Stimulated activated naive CD8-positive, alpha-beta T cell treated with anti-CD3 and anti-CD28 coated beads, Interleukin-15, Interleukin-2, amounts not matched to agents 100 ng/mL and 50 ng/mL, for 24 hours (primary cell): ENCODE results near the gene TOMM34.

Experiments used
- H3K27ac Mint-ChIP-seq: one replicate; pipeline ENCODE4 v1.8.0; 2021; ENCODE audit warnings: mild to moderate bottlenecking, mixed read lengths
- H3K27me3 Mint-ChIP-seq: one replicate; pipeline ENCODE4 v1.8.0; 2021; ENCODE audit warnings: mixed read lengths
- H3K36me3 Mint-ChIP-seq: one replicate; pipeline ENCODE4 v1.8.0; 2021; ENCODE audit warnings: low read depth, mixed read lengths
- H3K4me1 Mint-ChIP-seq: one replicate; pipeline ENCODE4 v1.8.0; 2021; ENCODE audit warnings: low read depth, mixed read lengths
- H3K4me3 Mint-ChIP-seq: one replicate; pipeline ENCODE4 v1.8.0; 2021; ENCODE audit warnings: mild to moderate bottlenecking, mixed read lengths
- H3K9me3 Mint-ChIP-seq: one replicate; pipeline ENCODE4 v1.8.0; 2021; ENCODE audit warnings: mixed read lengths

TOMM34 gene

GRCh38 chr20:44960103-44960852, at the start of gene TOMM34:
TSS of gene TOMM34 (minus strand) at chr20:44960397. CDS start at chr20:44960333, 64 bp downstream.
- Mint-ChIP-seq H3K9me3 (no peaks in the 10 kb centered on the region), H3K27ac (peak within 1 kb of the TSS; percentile 99), H3K36me3 (peaks cover 46% of the 10 kb centered on the region), H3K4me3 (peak within 1 kb of the TSS; percentile 99), H3K27me3 (no peaks in the 10 kb centered on the region), H3K4me1 (peaks cover 87% of the 10 kb centered on the region)

GRCh38 chr20:45008521-45009049, 48.4 kb upstream of the TOMM34 start:
- Mint-ChIP-seq H3K36me3 (peaks cover 75% of the 10 kb centered on the region), H3K27me3 (no peaks in the 10 kb centered on the region), H3K4me1 (peaks cover 59% of the 10 kb centered on the region), H3K4me3 (no peak overlapping the region), H3K27ac (peak overlapping the region; percentile 55), H3K9me3 (no peaks in the 10 kb centered on the region)

GRCh38 chr20:44997668-44998067, 37.5 kb upstream of the TOMM34 start:
- H3K4me3 Mint-ChIP-seq = peak overlapping the region; percentile 54

GRCh38 chr20:44997171-44997570, 37.0 kb upstream of the TOMM34 start:
- Mint-ChIP-seq H3K4me1 (peaks cover 72% of the 10 kb centered on the region), H3K4me3 (peak overlapping the region; percentile 54), H3K27me3 (no peaks in the 10 kb centered on the region), H3K9me3 (no peaks in the 10 kb centered on the region), H3K27ac (peak overlapping the region; percentile 92), H3K36me3 (peaks cover 83% of the 10 kb centered on the region)

More at GRCh38 chr20:44997668-44998067, 37.5 kb upstream of the TOMM34 start:
- Mint-ChIP-seq H3K27me3 (no peaks in the 10 kb centered on the region), H3K9me3 (no peaks in the 10 kb centered on the region), H3K4me1 (peaks cover 67% of the 10 kb centered on the region), H3K27ac (peak overlapping the region; percentile 92), H3K36me3 (peaks cover 84% of the 10 kb centered on the region)

- Mint-ChIP-seq H3K27ac (peak overlapping the region; percentile 83), H3K27me3 (no peaks in the 10 kb centered on the region), H3K4me3 (peak overlapping the region; percentile 66), H3K9me3 (no peaks in the 10 kb centered on the region), H3K4me1 (peaks cover 89% of the 10 kb centered on the region), H3K36me3 (peaks cover 79% of the 10 kb centered on the region)
Measured at GRCh38 chr20:44993343-44993742, 33.1 kb upstream of the TOMM34 start.

GRCh38 chr20:44990957-44991356, 30.8 kb upstream of the TOMM34 start:
- peaks cover 77% of the 10 kb centered on the region for H3K36me3 Mint-ChIP-seq

GRCh38 chr20:44990425-44990824, 30.2 kb upstream of the TOMM34 start:
- Mint-ChIP-seq H3K27me3 (no peaks in the 10 kb centered on the region), H3K27ac (peak overlapping the region; percentile 91), H3K4me1 (peaks cover 78% of the 10 kb centered on the region), H3K9me3 (no peaks in the 10 kb centered on the region), H3K36me3 (peaks cover 77% of the 10 kb centered on the region), H3K4me3 (peak overlapping the region; percentile 80)

More at GRCh38 chr20:44990957-44991356, 30.8 kb upstream of the TOMM34 start:
- Mint-ChIP-seq H3K9me3 (no peaks in the 10 kb centered on the region), H3K27me3 (no peaks in the 10 kb centered on the region), H3K27ac (peak overlapping the region; percentile 91), H3K4me1 (peaks cover 79% of the 10 kb centered on the region), H3K4me3 (peak overlapping the region; percentile 80)

- H3K4me1 Mint-ChIP-seq = peaks cover 73% of the 10 kb centered on the region
- no peak overlapping the region for H3K4me3 Mint-ChIP-seq
- no peaks in the 10 kb centered on the region for H3K27me3 Mint-ChIP-seq
- H3K36me3 Mint-ChIP-seq = peaks cover 77% of the 10 kb centered on the region
- H3K27ac Mint-ChIP-seq = peak overlapping the region; percentile 91
- no peaks in the 10 kb centered on the region for H3K9me3 Mint-ChIP-seq
Measured at GRCh38 chr20:44988631-44989171, 28.5 kb upstream of the TOMM34 start.

- Mint-ChIP-seq H3K27me3 (no peaks in the 10 kb centered on the region), H3K36me3 (peaks cover 88% of the 10 kb centered on the region), H3K27ac (peak overlapping the region; percentile 76), H3K9me3 (no peaks in the 10 kb centered on the region), H3K4me1 (peaks cover 73% of the 10 kb centered on the region), H3K4me3 (peak overlapping the region; percentile 27)
Measured at GRCh38 chr20:44983093-44983674, 23.0 kb upstream of the TOMM34 start.

GRCh38 chr20:44981736-44982406, 21.7 kb upstream of the TOMM34 start:
- no peaks in the 10 kb centered on the region for H3K9me3 Mint-ChIP-seq
- peak overlapping the region; percentile 93 for H3K27ac Mint-ChIP-seq
- peaks cover 90% of the 10 kb centered on the region for H3K36me3 Mint-ChIP-seq
- peaks cover 83% of the 10 kb centered on the region for H3K4me1 Mint-ChIP-seq
- H3K27me3 Mint-ChIP-seq = no peaks in the 10 kb centered on the region
- H3K4me3 Mint-ChIP-seq = no peak overlapping the region

GRCh38 chr20:44979090-44979621, 19.0 kb upstream of the TOMM34 start:
- Mint-ChIP-seq H3K27me3 (no peaks in the 10 kb centered on the region), H3K4me1 (peaks cover 90% of the 10 kb centered on the region), H3K4me3 (peak overlapping the region; percentile 74), H3K9me3 (no peaks in the 10 kb centered on the region), H3K36me3 (peaks cover 92% of the 10 kb centered on the region), H3K27ac (peak overlapping the region; percentile 93)

- Mint-ChIP-seq H3K4me1 (peaks cover 94% of the 10 kb centered on the region), H3K36me3 (peaks cover 97% of the 10 kb centered on the region), H3K4me3 (no peak overlapping the region), H3K27ac (peak overlapping the region; percentile 93), H3K9me3 (no peaks in the 10 kb centered on the region), H3K27me3 (no peaks in the 10 kb centered on the region)
Measured at GRCh38 chr20:44976698-44977097, 16.5 kb upstream of the TOMM34 start.

- Mint-ChIP-seq H3K27ac (peak overlapping the region; percentile 88), H3K9me3 (no peaks in the 10 kb centered on the region), H3K4me1 (peaks cover 93% of the 10 kb centered on the region), H3K36me3 (peaks cover 83% of the 10 kb centered on the region), H3K4me3 (peak overlapping the region; percentile 65), H3K27me3 (no peaks in the 10 kb centered on the region)
Measured at GRCh38 chr20:44973053-44973452, 12.9 kb upstream of the TOMM34 start.

GRCh38 chr20:44970243-44970757, 10.1 kb upstream of the TOMM34 start:
- peaks cover 73% of the 10 kb centered on the region for H3K36me3 Mint-ChIP-seq
- no peaks in the 10 kb centered on the region for H3K9me3 Mint-ChIP-seq
- no peaks in the 10 kb centered on the region for H3K27me3 Mint-ChIP-seq
- peak overlapping the region; percentile 99 for H3K4me3 Mint-ChIP-seq
- peak overlapping the region; percentile 99 for H3K27ac Mint-ChIP-seq
- H3K4me1 Mint-ChIP-seq = peaks cover 81% of the 10 kb centered on the region
